ENCODE results near the gene MACROH2A1. TPM values are rescaled to one million over a fixed set of nuclear protein-coding genes. Genes with fewer than 3 reads are reported as not detected.

The MACROH2A1 gene
- total and polyA plus RNA-seq, 10 of the 15 experiments (the other 5 are each of a cell fraction or from before 2014, with no cell fraction given): 45.7 to 230 (median 196) TPM

DNA sequence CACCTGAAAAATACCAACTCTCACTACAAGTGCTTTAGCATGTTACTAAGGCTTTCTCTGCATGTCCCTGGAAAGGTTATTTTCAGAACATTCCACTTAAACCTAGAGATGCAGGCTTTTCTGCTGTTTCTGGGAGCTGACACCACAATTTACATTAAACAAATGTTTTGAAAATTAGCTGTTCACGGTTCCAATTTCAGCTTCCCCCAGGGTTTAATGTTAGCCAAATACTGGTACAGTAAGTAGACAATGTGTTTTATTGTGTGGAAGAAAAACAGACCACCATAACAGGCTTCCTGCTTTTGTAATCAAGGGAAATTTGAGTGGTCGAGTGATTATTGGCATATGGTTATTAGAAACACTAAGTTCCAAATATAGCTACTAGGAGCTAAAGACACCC lies 32.0 kb downstream of the MACROH2A1 start (continued):
- TF ChIP-seq CUX1 (IDR thresholded peaks at IDR 0.05; ENCODE audit: insufficient replicate concordance, low read depth, low read length): no peak

DNA sequence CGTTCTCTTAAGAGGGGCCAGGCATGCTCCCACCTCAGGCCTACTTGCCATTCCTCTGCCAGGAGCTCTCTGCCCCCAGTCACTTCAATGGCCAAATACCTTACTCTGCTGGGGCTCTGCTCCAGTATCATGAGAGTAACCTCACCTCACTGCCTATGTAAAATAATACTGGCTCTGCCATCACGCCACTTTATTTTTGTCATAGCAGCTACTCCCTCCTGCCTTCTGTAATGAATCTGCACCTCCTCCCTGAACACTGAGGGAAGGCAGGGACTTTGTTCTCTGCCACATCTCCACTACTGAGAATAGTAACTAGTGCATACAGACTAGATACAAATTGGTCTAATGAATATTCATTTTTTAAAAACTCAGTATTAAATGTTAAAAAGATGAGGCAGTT lies 33.8 kb downstream of the MACROH2A1 start:
- H3K27ac ChIP-seq (ENCODE audit: control insufficient read depth, insufficient read depth): no peak overlapping the region
- no peaks in the 10 kb centered on the region for H3K9me3 ChIP-seq (replicated peaks; ENCODE audit: control insufficient read depth, insufficient read depth, low read length)
- SMC1A ChIA-PET (ENCODE audit: uncharacterized antibody, unreplicated experiment): no interaction called here
- no peaks in the 10 kb centered on the region for H3K27me3 ChIP-seq (replicated peaks in 1 of 2; ENCODE audit: control insufficient read depth in 2 of 2, insufficient read depth in 2 of 2, low read length in 1 of 2)
- FAIRE-seq: no peak
- no peaks in the 10 kb centered on the region; the same call in 1 of the 2 replicates for H3K4me1 ChIP-seq (ENCODE audit: control insufficient read depth, insufficient read depth, low read length)
- ATAC-seq: no peak
- no peaks in the 10 kb centered on the region for H3K79me2 ChIP-seq (ENCODE audit: control insufficient read depth, insufficient read depth, low read length)
- H3K36me3 ChIP-seq (ENCODE audit: control insufficient read depth in 2 of 2, insufficient read depth in 2 of 2, low read length in 1 of 2): peaks cover 24 to 32% of the 10 kb centered on the region in 2 experiments
- intact Hi-C loops (cut with micrococcal nuclease; ENCODE audit: unreplicated experiment): no loop called here
- RAD21 ChIA-PET (ENCODE audit: unreplicated experiment): no interaction called here
- in situ Hi-C loops (cut with MboI): no loop called here
- no peak overlapping the region for H3K4me3 ChIP-seq
- no peak for DNase-seq (ENCODE audit: low read depth, low spot score)
- H3K4me2 ChIP-seq (ENCODE audit: control insufficient read depth, insufficient read depth): no peak overlapping the region
- BruUV-seq (replicated peaks): no TSS peak
- POLR2A ChIA-PET: no interaction called here
- H4K20me1 ChIP-seq (ENCODE audit: control insufficient read depth, insufficient read depth): no peaks in the 10 kb centered on the region
- no peak overlapping the region for H3K9ac ChIP-seq (ENCODE audit: control insufficient read depth, insufficient read depth, low read length)
- no peak overlapping the region for H2AFZ ChIP-seq (ENCODE audit: control insufficient read depth, low read depth, low read length)
- CTCF ChIA-PET: no interaction called here
- WGBS (ENCODE audit: insufficient coverage, insufficient replicate concordance, low lambda C conversion rate, missing lambda C conversion rate): 96% methylated on average over 2 of the region's 2 CpGs
- TF ChIP-seq MEF2A (IDR thresholded peaks at IDR 0.05; ENCODE audit: insufficient read depth, low read depth, low read length): no peak
- no peak for TF ChIP-seq STAT3 (IDR thresholded peaks at IDR 0.05; ENCODE audit: low read depth, low read length)
- TF ChIP-seq GABPA (IDR thresholded peaks at IDR 0.05; ENCODE audit: low read depth): no peak
- no peak for TF ChIP-seq CHD1 (IDR thresholded peaks at IDR 0.05; ENCODE audit: low read depth, low read length)
- no peak for TF ChIP-seq ZNF207 (IDR thresholded peaks at IDR 0.05; ENCODE audit: borderline replicate concordance)
- no peak for TF ChIP-seq TCF12 (IDR thresholded peaks at IDR 0.05; ENCODE audit: low read depth, low read length)
- no peak for TF ChIP-seq ZNF24 (IDR thresholded peaks at IDR 0.05)
- TF ChIP-seq GATAD2B (conservative IDR thresholded peaks at IDR 0.05; ENCODE audit: low read depth): no peak
- TF ChIP-seq MXI1 (IDR thresholded peaks at IDR 0.05; ENCODE audit: low read depth, low read length): no peak
- TF ChIP-seq, protein P1, sequence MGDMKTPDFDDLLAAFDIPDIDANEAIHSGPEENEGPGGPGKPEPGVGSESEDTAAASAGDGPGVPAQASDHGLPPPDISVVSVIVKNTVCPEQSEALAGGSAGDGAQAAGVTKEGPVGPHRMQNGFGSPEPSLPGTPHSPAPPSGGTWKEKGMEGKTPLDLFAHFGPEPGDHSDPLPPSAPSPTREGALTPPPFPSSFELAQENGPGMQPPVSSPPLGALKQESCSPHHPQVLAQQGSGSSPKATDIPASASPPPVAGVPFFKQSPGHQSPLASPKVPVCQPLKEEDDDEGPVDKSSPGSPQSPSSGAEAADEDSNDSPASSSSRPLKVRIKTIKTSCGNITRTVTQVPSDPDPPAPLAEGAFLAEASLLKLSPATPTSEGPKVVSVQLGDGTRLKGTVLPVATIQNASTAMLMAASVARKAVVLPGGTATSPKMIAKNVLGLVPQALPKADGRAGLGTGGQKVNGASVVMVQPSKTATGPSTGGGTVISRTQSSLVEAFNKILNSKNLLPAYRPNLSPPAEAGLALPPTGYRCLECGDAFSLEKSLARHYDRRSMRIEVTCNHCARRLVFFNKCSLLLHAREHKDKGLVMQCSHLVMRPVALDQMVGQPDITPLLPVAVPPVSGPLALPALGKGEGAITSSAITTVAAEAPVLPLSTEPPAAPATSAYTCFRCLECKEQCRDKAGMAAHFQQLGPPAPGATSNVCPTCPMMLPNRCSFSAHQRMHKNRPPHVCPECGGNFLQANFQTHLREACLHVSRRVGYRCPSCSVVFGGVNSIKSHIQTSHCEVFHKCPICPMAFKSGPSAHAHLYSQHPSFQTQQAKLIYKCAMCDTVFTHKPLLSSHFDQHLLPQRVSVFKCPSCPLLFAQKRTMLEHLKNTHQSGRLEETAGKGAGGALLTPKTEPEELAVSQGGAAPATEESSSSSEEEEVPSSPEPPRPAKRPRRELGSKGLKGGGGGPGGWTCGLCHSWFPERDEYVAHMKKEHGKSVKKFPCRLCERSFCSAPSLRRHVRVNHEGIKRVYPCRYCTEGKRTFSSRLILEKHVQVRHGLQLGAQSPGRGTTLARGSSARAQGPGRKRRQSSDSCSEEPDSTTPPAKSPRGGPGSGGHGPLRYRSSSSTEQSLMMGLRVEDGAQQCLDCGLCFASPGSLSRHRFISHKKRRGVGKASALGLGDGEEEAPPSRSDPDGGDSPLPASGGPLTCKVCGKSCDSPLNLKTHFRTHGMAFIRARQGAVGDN (IDR thresholded peaks at IDR 0.05): no peak
- no peak for TF ChIP-seq DPF2 (IDR thresholded peaks at IDR 0.05)
- no peak for TF ChIP-seq RELB (IDR thresholded peaks at IDR 0.05; ENCODE audit: low read depth)
